Activated T-cell treated with anti-CD3 and anti-CD28 coated beads, Interleukin-2, amount 50 U/mL, for 72 hours (primary cell): ENCODE data around the gene SRBD1. TPM values are rescaled to one million over a fixed set of nuclear protein-coding genes. Genes with fewer than 3 reads are reported as not detected.

Experiments
- ATAC-seq, 2 donors: fragments of 150-1000 bp; cut with Tn5 transposase; replicated peaks in 1 of 2; 2 replicates each; pipeline ENCODE4 v1.10.0; 2021; ENCODE audit warnings: moderate library complexity in 2 of 2, mild to moderate bottlenecking in 1 of 2
- DNase-seq, 2 donors: peaks; one replicate each; pipeline ENCODE4 v3.0.0; 2021 to 2022; ENCODE audit warnings: mixed read lengths in 1 of 2
- H3K27ac Mint-ChIP-seq: one replicate; pipeline ENCODE4 v1.8.0; 2022; ENCODE audit warnings: mild to moderate bottlenecking, moderate library complexity, mixed read lengths
- H3K27me3 Mint-ChIP-seq: one replicate; pipeline ENCODE4 v1.8.0; 2022; ENCODE audit warnings: low read depth, mixed read lengths
- H3K36me3 Mint-ChIP-seq, 2 donors: one replicate each; pipeline ENCODE4 v1.8.0; 2022; ENCODE audit warnings: mixed read lengths in 2 of 2, mild to moderate bottlenecking in 1 of 2; ENCODE audit not compliant: insufficient read depth in 2 of 2
- H3K4me1 Mint-ChIP-seq: one replicate; pipeline ENCODE4 v1.8.0; 2022; ENCODE audit warnings: low read depth, mixed read lengths
- H3K4me3 Mint-ChIP-seq, 2 donors: one replicate each; pipeline ENCODE4 v1.8.0; 2022; ENCODE audit warnings: mild to moderate bottlenecking in 2 of 2, mixed read lengths in 2 of 2, moderate library complexity in 2 of 2
- H3K9me3 Mint-ChIP-seq, 2 donors: one replicate each; pipeline ENCODE4 v1.8.0; 2022; ENCODE audit warnings: mixed read lengths in 2 of 2
- total RNA-seq, 2 donors: library from RNA; stranded (reverse); gene quantifications; one replicate each; pipeline ENCODE4 v1.2.3, GENCODE V29; 2022

Gene SRBD1
- total RNA-seq, 2 donors from 2014 or later = 19.0 to 20.3 TPM

GRCh38 chr2:45545943-45546342 lies 65.1 kb downstream of the SRBD1 start:
- no peaks in the 10 kb centered on the region for H3K4me1 Mint-ChIP-seq
- H3K4me3 Mint-ChIP-seq = no peak overlapping the region
- H3K27me3 Mint-ChIP-seq = no peaks in the 10 kb centered on the region
- ATAC-seq (no peak), DNase-seq (no peak)
- peaks cover 12 to 22% of the 10 kb centered on the region in 2 donors for H3K36me3 Mint-ChIP-seq
- no peak overlapping the region for H3K27ac Mint-ChIP-seq
- peaks cover 3% of the 10 kb centered on the region in 2 donors for H3K9me3 Mint-ChIP-seq

- no peak overlapping the region for H3K27ac Mint-ChIP-seq
- H3K36me3 Mint-ChIP-seq = peaks cover 8 to 12% of the 10 kb centered on the region in 2 donors
Observed at GRCh38 chr2:45543257-45543656, 67.8 kb downstream of the SRBD1 start.

GRCh38 chr2:45542013-45542412 lies 69.1 kb downstream of the SRBD1 start:
- Mint-ChIP-seq H3K9me3 (peaks cover 3% of the 10 kb centered on the region in 2 donors), H3K36me3 (peaks cover 10 to 12% of the 10 kb centered on the region in 2 donors), H3K4me3 (no peak overlapping the region), H3K27me3 (no peaks in the 10 kb centered on the region), H3K27ac (no peak overlapping the region), H3K4me1 (no peaks in the 10 kb centered on the region)
- no peak for ATAC-seq
- DNase-seq = no peak

More at GRCh38 chr2:45543257-45543656, 67.8 kb downstream of the SRBD1 start:
- Mint-ChIP-seq H3K27me3 (no peaks in the 10 kb centered on the region), H3K4me3 (no peak overlapping the region), H3K4me1 (no peaks in the 10 kb centered on the region), H3K9me3 (peaks cover 3% of the 10 kb centered on the region in 2 donors)
- DNase-seq (no peak), ATAC-seq (no peak)

GRCh38 chr2:45541450-45541849 lies 69.6 kb downstream of the SRBD1 start:
- ATAC-seq = no peak
- no peaks in the 10 kb centered on the region for H3K27me3 Mint-ChIP-seq
- H3K4me3 Mint-ChIP-seq = no peak overlapping the region
- no peak overlapping the region for H3K27ac Mint-ChIP-seq
- peaks cover 10 to 14% of the 10 kb centered on the region in 2 donors for H3K36me3 Mint-ChIP-seq
- peaks cover 3% of the 10 kb centered on the region in 2 donors for H3K9me3 Mint-ChIP-seq
- H3K4me1 Mint-ChIP-seq = no peaks in the 10 kb centered on the region
- DNase-seq = no peak

GRCh38 chr2:45540942-45541341 lies 70.1 kb downstream of the SRBD1 start:
- no peaks in the 10 kb centered on the region for H3K27me3 Mint-ChIP-seq
- DNase-seq = no peak
- H3K9me3 Mint-ChIP-seq = peaks cover 3% of the 10 kb centered on the region in 2 donors
- peaks cover 10 to 14% of the 10 kb centered on the region in 2 donors for H3K36me3 Mint-ChIP-seq
- ATAC-seq = no peak
- H3K4me3 Mint-ChIP-seq = no peak overlapping the region
- H3K4me1 Mint-ChIP-seq = no peaks in the 10 kb centered on the region
- H3K27ac Mint-ChIP-seq = no peak overlapping the region

GRCh38 chr2:45533771-45534170 lies 77.3 kb downstream of the SRBD1 start:
- no peak overlapping the region for H3K4me3 Mint-ChIP-seq
- no peaks in the 10 kb centered on the region for H3K4me1 Mint-ChIP-seq
- DNase-seq (no peak), ATAC-seq (no peak)
- H3K36me3 Mint-ChIP-seq = peaks cover 3 to 4% of the 10 kb centered on the region in 2 donors
- H3K9me3 Mint-ChIP-seq = no peaks in the 10 kb centered on the region
- no peaks in the 10 kb centered on the region for H3K27me3 Mint-ChIP-seq
- H3K27ac Mint-ChIP-seq = no peak overlapping the region

GRCh38 chr2:45532181-45532580 lies 78.9 kb downstream of the SRBD1 start:
- no peak for ATAC-seq
- no peak overlapping the region for H3K4me3 Mint-ChIP-seq
- DNase-seq = no peak
- H3K4me1 Mint-ChIP-seq = no peaks in the 10 kb centered on the region
- H3K9me3 Mint-ChIP-seq = no peaks in the 10 kb centered on the region
- no peaks in the 10 kb centered on the region for H3K27me3 Mint-ChIP-seq
- no peak overlapping the region for H3K27ac Mint-ChIP-seq
- H3K36me3 Mint-ChIP-seq = peaks cover 1 to 5% of the 10 kb centered on the region in 2 donors

GRCh38 chr2:45524016-45524415 lies 87.1 kb downstream of the SRBD1 start:
- H3K27ac Mint-ChIP-seq = no peak overlapping the region
- H3K9me3 Mint-ChIP-seq = peaks cover 0 to 3% of the 10 kb centered on the region in 2 donors

GRCh38 chr2:45518546-45518945 lies 92.5 kb downstream of the SRBD1 start:
- Mint-ChIP-seq H3K9me3 (no peaks in the 10 kb centered on the region), H3K27ac (no peak overlapping the region), H3K36me3 (peaks cover 1% of the 10 kb centered on the region in 2 donors), H3K4me1 (no peaks in the 10 kb centered on the region), H3K4me3 (no peak overlapping the region), H3K27me3 (no peaks in the 10 kb centered on the region)
- ATAC-seq (no peak), DNase-seq (no peak)

More at GRCh38 chr2:45524016-45524415, 87.1 kb downstream of the SRBD1 start:
- DNase-seq (no peak), ATAC-seq (no peak)
- Mint-ChIP-seq H3K36me3 (peaks cover 5 to 14% of the 10 kb centered on the region in 2 donors), H3K4me3 (no peak overlapping the region), H3K27me3 (no peaks in the 10 kb centered on the region), H3K4me1 (no peaks in the 10 kb centered on the region)

- no peak for ATAC-seq
- Mint-ChIP-seq H3K36me3 (peaks cover 0 to 2% of the 10 kb centered on the region in 2 donors), H3K27me3 (no peaks in the 10 kb centered on the region)
Observed at GRCh38 chr2:45510701-45511420, 100.2 kb downstream of the SRBD1 start.

GRCh38 chr2:45506756-45507155 lies 104.3 kb downstream of the SRBD1 start:
- Mint-ChIP-seq H3K9me3 (no peaks in the 10 kb centered on the region), H3K36me3 (peaks cover 5 to 6% of the 10 kb centered on the region in 2 donors), H3K27ac (no peak overlapping the region), H3K4me3 (no peak overlapping the region), H3K27me3 (no peaks in the 10 kb centered on the region), H3K4me1 (no peaks in the 10 kb centered on the region)
- ATAC-seq (no peak), DNase-seq (no peak)

More at GRCh38 chr2:45510701-45511420, 100.2 kb downstream of the SRBD1 start:
- no peak for DNase-seq
- Mint-ChIP-seq H3K4me3 (no peak overlapping the region), H3K4me1 (peaks cover 5% of the 10 kb centered on the region), H3K27ac (no peak overlapping the region), H3K9me3 (no peaks in the 10 kb centered on the region)

- Mint-ChIP-seq H3K27me3 (no peaks in the 10 kb centered on the region), H3K36me3 (peaks cover 8 to 14% of the 10 kb centered on the region in 2 donors), H3K4me1 (no peaks in the 10 kb centered on the region), H3K27ac (no peak overlapping the region), H3K4me3 (no peak overlapping the region), H3K9me3 (peaks cover 3% of the 10 kb centered on the region in 2 donors)
- ATAC-seq (no peak), DNase-seq (no peak)
Observed at GRCh38 chr2:45505138-45505537, 105.9 kb downstream of the SRBD1 start.

- peaks cover 3 to 6% of the 10 kb centered on the region in 2 donors for H3K9me3 Mint-ChIP-seq
- ATAC-seq (no peak), DNase-seq (no peak)
- H3K36me3 Mint-ChIP-seq = peaks cover 11 to 17% of the 10 kb centered on the region in 2 donors
- peaks cover 38% of the 10 kb centered on the region for H3K4me1 Mint-ChIP-seq
- peak overlapping the region; percentile 81 for H3K27ac Mint-ChIP-seq
- H3K27me3 Mint-ChIP-seq = no peaks in the 10 kb centered on the region
- peak overlapping the region in 1 of 2 donors; percentile 65 for H3K4me3 Mint-ChIP-seq
Observed at GRCh38 chr2:45498661-45499550, 112.2 kb downstream of the SRBD1 start.
